ENCODE measurements around the gene PSME3IP1.

GRCh38 chr16:57130950-57131321, 54.9 kb downstream of the PSME3IP1 start:
- TF ChIP-seq POLR2AphosphoS5 (IDR thresholded peaks at IDR 0.05; ENCODE audit: low read depth), result no peak
- TF ChIP-seq CTCF (IDR thresholded peaks at IDR 0.05; ENCODE audit: insufficient read depth, low read length), result no peak
- TF ChIP-seq GABPA (IDR thresholded peaks at IDR 0.05; ENCODE audit: low read depth), result no peak
- no peak for TF ChIP-seq SPI1 (IDR thresholded peaks at IDR 0.05; ENCODE audit: borderline replicate concordance, low read depth)
